Astrocyte (in vitro differentiated cells and primary cell): ENCODE data around the gene ZNF222. TPM values are rescaled to one million over a fixed set of nuclear protein-coding genes. Genes with fewer than 3 reads are reported as not detected.
A peak's percentile ranks its signal among the peaks of the same experiment; 100 is the strongest.

ENCODE experiments used
- DNase-seq: peaks from one replicate; pipeline ENCODE4 v3.0.0-alpha.2; 2010; ENCODE audit warnings: low read depth
- FAIRE-seq: peaks from 2 replicates; lab custom pipeline; 2011; peaks lifted over from hg19 to GRCh38; lab: Jason Lieb, UNC
- H2AFZ ChIP-seq: 2 replicates; pipeline ENCODE4 v1.6.0; 2012; ENCODE audit warnings: low read depth, low read length, inconsistent platforms
- H3K27ac ChIP-seq: 2 replicates; pipeline ENCODE4 v1.5.1; 2011; ENCODE audit warnings: low read depth, low read length, inconsistent platforms
- H3K27me3 ChIP-seq: 2 replicates; pipeline ENCODE4 v1.6.0; 2011; ENCODE audit warnings: low read length, inconsistent platforms; ENCODE audit not compliant: insufficient read depth
- H3K36me3 ChIP-seq: 2 replicates; pipeline ENCODE4 v1.5.1; 2011; ENCODE audit warnings: low read length, inconsistent platforms; ENCODE audit not compliant: insufficient read depth
- H3K4me1 ChIP-seq: 2 replicates; pipeline ENCODE4 v1.5.1; 2011; ENCODE audit warnings: low read length, inconsistent platforms; ENCODE audit not compliant: insufficient read depth
- H3K4me2 ChIP-seq: 2 replicates; pipeline ENCODE4 v1.6.0; 2012; ENCODE audit warnings: low read length, inconsistent platforms
- H3K4me3 ChIP-seq: 2 replicates; pipeline ENCODE4 v1.5.1; 2011; ENCODE audit warnings: low read depth, mild to moderate bottlenecking, low read length, inconsistent platforms; ENCODE audit not compliant: insufficient read depth
- H3K79me2 ChIP-seq: 2 replicates; pipeline ENCODE4 v1.6.0; 2012; ENCODE audit warnings: mild to moderate bottlenecking, low read length, inconsistent platforms; ENCODE audit not compliant: insufficient read depth
- H3K9ac ChIP-seq: 2 replicates; pipeline ENCODE4 v1.6.0; 2012; ENCODE audit warnings: mild to moderate bottlenecking, low read length, inconsistent platforms
- H3K9me3 ChIP-seq: 2 replicates; pipeline ENCODE4 v1.5.1; 2012; ENCODE audit warnings: low read depth, mild to moderate bottlenecking, low read length, inconsistent platforms; ENCODE audit not compliant: insufficient read depth
- H4K20me1 ChIP-seq: 2 replicates; pipeline ENCODE4 v1.6.0; 2012; ENCODE audit warnings: low read length, inconsistent platforms; ENCODE audit not compliant: insufficient read depth
- H3K27ac Mint-ChIP-seq: one replicate; pipeline ENCODE4 v1.8.0; 2021; ENCODE audit warnings: mild to moderate bottlenecking, mixed read lengths; ENCODE audit not compliant: unreplicated experiment
- H3K27me3 Mint-ChIP-seq: one replicate; pipeline ENCODE4 v1.8.0; 2021; ENCODE audit warnings: low read depth, mixed read lengths; ENCODE audit not compliant: unreplicated experiment
- H3K36me3 Mint-ChIP-seq: one replicate; pipeline ENCODE4 v1.8.0; 2021; ENCODE audit warnings: low read depth, mixed read lengths; ENCODE audit not compliant: unreplicated experiment
- H3K4me1 Mint-ChIP-seq: one replicate; pipeline ENCODE4 v1.8.0; 2021; ENCODE audit warnings: low read depth, mixed read lengths; ENCODE audit not compliant: unreplicated experiment
- H3K4me3 Mint-ChIP-seq: one replicate; pipeline ENCODE4 v1.8.0; 2021; ENCODE audit warnings: mild to moderate bottlenecking, moderate library complexity, mixed read lengths; ENCODE audit not compliant: unreplicated experiment
- H3K9me3 Mint-ChIP-seq: one replicate; pipeline ENCODE4 v1.8.0; 2021; ENCODE audit warnings: mild to moderate bottlenecking, mixed read lengths; ENCODE audit not compliant: unreplicated experiment
- EZH2 ChIP-seq: IDR thresholded peaks from 2 replicates; pipeline ENCODE4 v1.6.1; 2012; ENCODE audit warnings: mild to moderate bottlenecking, low read length, inconsistent platforms; ENCODE audit not compliant: insufficient read depth
- total RNA-seq: library from RNA; stranded (reverse); gene quantifications from 2 replicates; pipeline ENCODE4 v1.2.1, GENCODE V29; 2021
- TF ChIP-seq, protein P1 (sequence below): IDR thresholded peaks from 2 replicates; pipeline ENCODE4 v1.5.1; 2011; ENCODE audit warnings: low read depth, mild to moderate bottlenecking, inconsistent platforms, low read length, moderate library complexity; ENCODE audit not compliant: insufficient read depth

The ZNF222 gene
- total RNA-seq, 1 donor from 2014 or later: 5.5 TPM

DNA sequence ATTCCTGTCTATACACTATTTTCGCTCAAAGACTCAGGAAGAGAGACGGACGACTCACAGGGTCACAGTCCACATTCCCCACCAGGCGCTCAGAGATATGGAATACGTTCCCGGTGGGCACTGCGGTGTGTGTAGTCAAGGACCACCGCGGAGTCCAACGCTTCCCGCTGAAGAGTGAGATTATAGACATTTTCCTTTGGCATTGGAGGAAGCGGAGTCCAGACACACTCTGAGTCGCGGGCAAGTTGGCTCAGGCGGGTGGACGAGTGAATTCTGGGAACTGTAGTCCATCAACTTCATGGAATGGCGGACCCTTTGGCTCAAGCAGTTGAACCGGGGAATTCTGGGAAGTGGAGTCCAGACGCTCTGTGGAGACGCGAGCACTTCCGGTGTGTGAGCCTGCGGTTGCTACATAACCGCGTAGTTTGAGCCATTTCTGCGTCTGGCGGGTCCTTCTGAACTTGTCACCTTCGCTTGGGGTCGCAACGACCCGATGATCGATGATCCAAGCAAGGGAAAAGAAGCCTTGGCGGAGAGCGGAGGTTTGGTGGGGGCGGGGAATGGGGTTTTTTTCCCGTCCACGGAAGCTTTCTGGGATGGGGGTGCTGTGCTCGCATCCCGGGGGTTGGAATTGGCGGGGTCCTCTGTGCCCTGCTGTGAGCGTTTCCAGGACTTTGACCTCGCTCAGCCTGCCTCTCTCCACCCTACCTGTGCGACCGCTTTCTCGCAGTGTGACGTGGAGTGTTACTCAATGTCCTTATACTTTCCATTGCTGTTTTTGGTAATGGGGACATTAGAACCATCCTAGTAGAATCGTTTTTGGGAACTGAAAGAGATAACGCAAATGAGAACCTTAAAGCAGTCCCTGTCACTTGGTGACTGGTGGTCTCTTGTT lies 22.4 kb upstream of the ZNF222 start, which contains the start of gene ZNF230:
Gene ZNF230 (plus strand): TSS at position 392 of the 895 bp plus-strand sequence. CDS start 4,122 bp downstream, outside the sequence.
- Histone ChIP-seq H3K9ac (peak within 1 kb of the TSS; percentile 83), H3K36me3 (peaks cover 2% of the 10 kb centered on the region), H3K79me2 (peaks cover 16% of the 10 kb centered on the region), H3K4me1 (peaks cover 8% of the 10 kb centered on the region), H3K27ac (peak within 1 kb of the TSS; percentile 78), H3K4me3 (peak within 1 kb of the TSS; percentile 88), H3K9me3 (no peaks in the 10 kb centered on the region), H3K4me2 (peak within 1 kb of the TSS; percentile 95), H4K20me1 (no peaks in the 10 kb centered on the region), H3K27me3 (no peaks in the 10 kb centered on the region), H2AFZ (peak within 1 kb of the TSS; percentile 95)
- peaks cover 5% of the 10 kb centered on the region for H3K4me1 Mint-ChIP-seq
- DNase-seq (peak; percentile 92), FAIRE-seq (peak; percentile 66)
- peaks cover 3% of the 10 kb centered on the region for H3K9me3 Mint-ChIP-seq
- peak within 1 kb of the TSS; percentile 76 for H3K27ac Mint-ChIP-seq
- peaks cover 13% of the 10 kb centered on the region for H3K36me3 Mint-ChIP-seq
- peak within 1 kb of the TSS; percentile 100 for H3K4me3 Mint-ChIP-seq
- TF ChIP-seq, protein P1, sequence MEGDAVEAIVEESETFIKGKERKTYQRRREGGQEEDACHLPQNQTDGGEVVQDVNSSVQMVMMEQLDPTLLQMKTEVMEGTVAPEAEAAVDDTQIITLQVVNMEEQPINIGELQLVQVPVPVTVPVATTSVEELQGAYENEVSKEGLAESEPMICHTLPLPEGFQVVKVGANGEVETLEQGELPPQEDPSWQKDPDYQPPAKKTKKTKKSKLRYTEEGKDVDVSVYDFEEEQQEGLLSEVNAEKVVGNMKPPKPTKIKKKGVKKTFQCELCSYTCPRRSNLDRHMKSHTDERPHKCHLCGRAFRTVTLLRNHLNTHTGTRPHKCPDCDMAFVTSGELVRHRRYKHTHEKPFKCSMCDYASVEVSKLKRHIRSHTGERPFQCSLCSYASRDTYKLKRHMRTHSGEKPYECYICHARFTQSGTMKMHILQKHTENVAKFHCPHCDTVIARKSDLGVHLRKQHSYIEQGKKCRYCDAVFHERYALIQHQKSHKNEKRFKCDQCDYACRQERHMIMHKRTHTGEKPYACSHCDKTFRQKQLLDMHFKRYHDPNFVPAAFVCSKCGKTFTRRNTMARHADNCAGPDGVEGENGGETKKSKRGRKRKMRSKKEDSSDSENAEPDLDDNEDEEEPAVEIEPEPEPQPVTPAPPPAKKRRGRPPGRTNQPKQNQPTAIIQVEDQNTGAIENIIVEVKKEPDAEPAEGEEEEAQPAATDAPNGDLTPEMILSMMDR: no peak
- no peak for TF ChIP-seq EZH2
- no peaks in the 10 kb centered on the region for H3K27me3 Mint-ChIP-seq

DNA sequence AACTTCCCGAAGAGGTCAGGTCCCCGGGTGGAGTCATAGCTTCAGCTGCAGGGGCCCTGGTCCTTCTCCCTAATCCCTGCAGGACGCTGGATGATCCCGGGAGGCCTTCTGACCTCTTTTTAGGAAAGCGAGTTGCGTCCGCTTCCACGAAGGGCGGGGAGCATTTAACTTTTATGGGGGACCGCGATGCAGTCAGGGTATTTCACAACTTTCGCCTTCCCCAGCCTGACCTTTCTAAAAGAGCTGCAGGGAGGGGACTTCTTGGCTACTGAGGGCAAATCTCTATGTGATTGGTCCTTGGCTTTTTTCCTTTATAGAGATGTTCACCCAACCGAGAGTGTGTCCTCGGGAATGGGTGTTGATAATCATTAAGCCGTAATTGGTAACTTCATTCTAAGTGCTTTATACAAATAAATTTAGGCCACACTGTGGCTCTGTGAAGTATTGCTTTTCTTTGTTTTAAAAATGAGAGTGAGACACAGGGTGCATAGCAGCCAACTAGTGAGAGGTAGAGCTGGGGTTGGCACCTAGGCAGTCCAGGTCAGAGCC lies 21.6 kb upstream of the ZNF222 start:
- Mint-ChIP-seq H3K27ac (no peak overlapping the region), H3K4me3 (peak overlapping the region; percentile 100), H3K36me3 (peaks cover 17% of the 10 kb centered on the region), H3K9me3 (peaks cover 3% of the 10 kb centered on the region), H3K4me1 (peaks cover 5% of the 10 kb centered on the region), H3K27me3 (no peaks in the 10 kb centered on the region)
- H3K79me2 ChIP-seq: peaks cover 16% of the 10 kb centered on the region
- no peaks in the 10 kb centered on the region for H4K20me1 ChIP-seq
- H3K4me1 ChIP-seq: peaks cover 8% of the 10 kb centered on the region
- DNase-seq (no peak), FAIRE-seq (no peak)
- peaks cover under 1% of the 10 kb centered on the region for H3K9me3 ChIP-seq
- H3K27ac ChIP-seq: no peak overlapping the region
- H2AFZ ChIP-seq: peak overlapping the region; percentile 95
- peak overlapping the region; percentile 95 for H3K4me2 ChIP-seq
- peak overlapping the region; percentile 83 for H3K9ac ChIP-seq
- peak overlapping the region; percentile 88 for H3K4me3 ChIP-seq
- peaks cover 10% of the 10 kb centered on the region for H3K36me3 ChIP-seq
- no peak for TF ChIP-seq EZH2
- TF ChIP-seq, protein P1: no peak
- H3K27me3 ChIP-seq: no peaks in the 10 kb centered on the region
